K562 (cell line): ENCODE data around the gene UBQLN3. TPM values are rescaled to one million over a fixed set of nuclear protein-coding genes. Genes with fewer than 3 reads are reported as not detected.

ENCODE experiments used
- ATAC-seq: fragments of 200-7000 bp; cut with Tn5 transposase; 3 replicates; pipeline ENCODE4 v1.9.1; 2020; ENCODE audit warnings: moderate library complexity
- BruUV-seq: library from RNA; stranded (reverse); fragments of 400-500 nt; replicated peaks from 2 replicates; lab custom pipeline; 2021; lab: Mats Ljungman, UMichigan
- CTCF ChIA-PET: fragments of 300-600 bp; formaldehyde crosslinking; extraction: SDS; loops from one replicate; lab custom pipeline; 2021; ENCODE audit warnings: low intra/inter-chr PET ratio; lab: Yijun Ruan, JAX
- POLR2A ChIA-PET: fragments of 300-600, 350-650 bp; sonication (Branson Sonifier 250); formaldehyde crosslinking; extraction: SDS; loops from one replicate; lab custom pipeline; 2021; ENCODE audit warnings: antibody characterized with exemption, inconsistent platforms; lab: Yijun Ruan, JAX
- DNase-seq, 4 experiments: peaks; one replicate each; pipeline versions ENCODE4 v3.0.0 to v3.0.0-alpha.2; 2011 to 2018; ENCODE audit warnings: low spot score in 3 of 4, mixed read lengths in 3 of 4; ENCODE audit errors: extremely low read depth in 1 of 4
- FAIRE-seq: peaks from 2 replicates; lab custom pipeline; 2011; peaks lifted over from hg19 to GRCh38; lab: Jason Lieb, UNC
- H2AFZ ChIP-seq: 2 replicates; pipeline ENCODE4 v1.6.0; 2011; ENCODE audit warnings: low read depth, low read length, control low read depth, inconsistent platforms
- H3K27ac ChIP-seq: fragments of 200-600 bp; 3 replicates; pipeline ENCODE4 v1.8.0; 2011; ENCODE audit warnings: low read depth, mild to moderate bottlenecking, control low read depth, inconsistent platforms, low read length, moderate library complexity, mixed read lengths; ENCODE audit errors: extremely low read depth
- H3K27me3 ChIP-seq, 2 experiments: fragments of 300-600 bp in 1 of 2; 2 replicates in 1 of 2; 3 replicates in 1 of 2; pipeline versions ENCODE4 v1.6.0 to v1.8.0; 2011; ENCODE audit warnings: inconsistent platforms in 2 of 2, low read length in 2 of 2, mild to moderate bottlenecking in 1 of 2, mixed read lengths in 1 of 2, moderate library complexity in 1 of 2; ENCODE audit not compliant: control insufficient read depth in 2 of 2, insufficient read depth in 2 of 2
- H3K36me3 ChIP-seq: fragments of 300-600 bp; 3 replicates; pipeline ENCODE4 v1.8.0; 2011; ENCODE audit warnings: mild to moderate bottlenecking, low read length, inconsistent platforms; ENCODE audit not compliant: control insufficient read depth, insufficient read depth
- H3K4me1 ChIP-seq, 2 experiments: fragments of 200-600 bp in 1 of 2; replicated peaks in 1 of 2; 2 replicates in 1 of 2; 3 replicates in 1 of 2; pipeline versions ENCODE4 v1.5.1 to v1.8.0; 2011; ENCODE audit warnings: inconsistent platforms in 2 of 2, low read length in 2 of 2, mild to moderate bottlenecking in 1 of 2, mixed read lengths in 1 of 2, moderate library complexity in 1 of 2; ENCODE audit not compliant: control insufficient read depth in 2 of 2, insufficient read depth in 2 of 2
- H3K4me2 ChIP-seq: 2 replicates; pipeline ENCODE4 v1.6.1; 2011; ENCODE audit warnings: low read length, control low read depth, inconsistent platforms, mixed read lengths; ENCODE audit not compliant: insufficient read depth
- H3K4me3 ChIP-seq: fragments of 200-600 bp; sonication (generic), shearing (Covaris generic); 2 replicates; pipeline ENCODE4 v1.5.1; 2016; ENCODE audit warnings: control low read depth, inconsistent platforms
- H3K79me2 ChIP-seq: fragments of 200-600 bp; 3 replicates; pipeline ENCODE4 v1.8.0; 2011; ENCODE audit warnings: low read length, inconsistent platforms; ENCODE audit not compliant: control insufficient read depth, insufficient read depth
- H3K9ac ChIP-seq, 2 experiments: 2 replicates each; pipeline versions ENCODE4 v1.6.0 to v1.6.1; 2011; ENCODE audit warnings: low read depth in 2 of 2, low read length in 2 of 2, control low read depth in 1 of 2, inconsistent platforms in 1 of 2, mild to moderate bottlenecking in 1 of 2, mixed read lengths in 1 of 2; ENCODE audit not compliant: insufficient read depth in 1 of 2
- H3K9me1 ChIP-seq: one replicate; pipeline ENCODE4 v1.6.0; 2011; ENCODE audit warnings: inconsistent platforms, mild to moderate bottlenecking, low read length, moderate library complexity; ENCODE audit not compliant: control insufficient read depth, insufficient read depth
- H3K9me3 ChIP-seq: replicated peaks from 2 replicates; pipeline ENCODE4 v1.5.1; 2011; ENCODE audit warnings: low read depth, low read length, inconsistent platforms; ENCODE audit not compliant: control insufficient read depth, insufficient read depth
- H4K20me1 ChIP-seq: replicated peaks from 2 replicates; pipeline ENCODE4 v1.6.1; 2011; ENCODE audit warnings: low read length, inconsistent platforms, mixed read lengths; ENCODE audit not compliant: control insufficient read depth, insufficient read depth
- BHLHE40 ChIP-seq: IDR thresholded peaks from 2 replicates; pipeline ENCODE4 v1.6.1; 2011; ENCODE audit warnings: low read length, improper control_type of control experiment
- CEBPB ChIP-seq: fragments of 450-650 bp; IDR thresholded peaks from 2 replicates; pipeline ENCODE4 v1.6.1; 2016; ENCODE audit warnings: missing genetic modification characterization, missing compliant biosample characterization
- CTBP1 ChIP-seq: fragments of 450-650 bp; IDR thresholded peaks from 2 replicates; pipeline ENCODE4 v1.6.1; 2016; ENCODE audit warnings: borderline replicate concordance
- FOXA3 ChIP-seq, 2 experiments: fragments of 450-650 bp in 1 of 2; sonication (generic) in 1 of 2; formaldehyde crosslinking; IDR thresholded peaks in 1 of 2; conservative IDR thresholded peaks in 1 of 2; 2 replicates each; pipeline versions ENCODE4 v1.4.0 to v1.8.0; 2020 to 2022; ENCODE audit warnings: mild to moderate bottlenecking in 2 of 2, missing genetic modification reagents in 1 of 2
- MCM7 ChIP-seq, 2 experiments: fragments of 450-650 bp; IDR thresholded peaks; 2 replicates each; pipeline ENCODE4 v1.6.1; 2016 to 2018
- POLR2H ChIP-seq: IDR thresholded peaks from 2 replicates; pipeline ENCODE4 v1.6.1; 2016; ENCODE audit warnings: missing genetic modification characterization, low read depth, mild to moderate bottlenecking, control low read depth, missing compliant biosample characterization, moderate library complexity
- PRMT5 ChIP-seq: sonication (generic); formaldehyde crosslinking; IDR thresholded peaks from 2 replicates; pipeline ENCODE4 v1.5.0; 2020; ENCODE audit warnings: missing genetic modification reagents
- PURB ChIP-seq: sonication (generic); formaldehyde crosslinking; IDR thresholded peaks from 2 replicates; pipeline ENCODE4 v1.9.0; 2021; ENCODE audit warnings: low read depth, mild to moderate bottlenecking, missing genetic modification reagents
- RCOR1 ChIP-seq, 2 experiments: IDR thresholded peaks; 2 replicates each; pipeline ENCODE4 v1.6.1; 2012; ENCODE audit warnings: low read depth in 2 of 2, low read length in 2 of 2, borderline replicate concordance in 1 of 2, improper control_type of control experiment in 1 of 2
- SAP30 ChIP-seq: fragments of 200-600 bp; sonication (generic); IDR thresholded peaks from 2 replicates; pipeline ENCODE4 v1.6.1; 2012; ENCODE audit warnings: borderline replicate concordance, low read depth, mild to moderate bottlenecking, moderate library complexity, low read length, control low read depth, inconsistent platforms; ENCODE audit not compliant: insufficient read depth, poor library complexity, severe bottlenecking
- TRIM24 ChIP-seq, 2 experiments: fragments of 450-650 bp; IDR thresholded peaks; 2 replicates each; pipeline ENCODE4 v1.6.1; 2016
- ZEB2 ChIP-seq: fragments of 450-650 bp; IDR thresholded peaks from 2 replicates; pipeline ENCODE4 v1.6.1; 2016
- ZNF143 ChIP-seq: sonication (generic); formaldehyde crosslinking; IDR thresholded peaks from 2 replicates; pipeline ENCODE4 v1.9.0; 2022; ENCODE audit warnings: mild to moderate bottlenecking, missing genetic modification reagents
- WGBS: fragments of 100-300 bp; shearing (Covaris generic); methylation state at CpG from one replicate; pipeline ENCODE4 v1.1.6; 2016; ENCODE audit warnings: low coverage, mixed read lengths; ENCODE audit not compliant: insufficient coverage; ENCODE audit errors: missing lambda C conversion rate; 5-methylcytosine and 5-hydroxymethylcytosine counted together
- in situ Hi-C: fragments of 300-500 bp; cut with MboI; formaldehyde crosslinking; loops from 4 replicates; pipeline ENCODE4 v1.15.0; 2018; ENCODE audit warnings: inconsistent platforms, mixed read lengths
- intact Hi-C: fragments of 100-400 bp; cut with micrococcal nuclease; formaldehyde crosslinking; loops from 2 replicates; pipeline ENCODE4 v1.14.2; 2022
- polyA plus RNA-seq, 8 experiments: library from polyadenylated mRNA; depleted of rRNA in 4 of 8; stranded (reverse) in 5 of 8; unstranded in 3 of 8; fragments of >200 nt; fragmentation: Nextera tagmentation in 2 of 8; fragmentation: Illumina TruSeq in 1 of 8; extraction: Ambion mirVana in 2 of 8; extraction: Trizol in 1 of 8; gene quantifications; 2 replicates each; pipeline versions ENCODE4 v1.2.1 to v1.2.3, GENCODE V29; 2011 to 2014; ENCODE audit warnings: inconsistent platforms in 1 of 8, missing spikeins in 1 of 8
- total RNA-seq, 7 experiments: library from RNA; depleted of rRNA in 6 of 7; stranded (reverse); fragments of >200 nt in 6 of 7; fragmentation: Illumina TruSeq in 2 of 7; extraction: Trizol in 2 of 7; gene quantifications; 2 replicates each; pipeline versions ENCODE4 v1.2.1 to v1.2.3, GENCODE V29; 2011 to 2021; ENCODE audit warnings: low replicate concordance in 1 of 7
- TF ChIP-seq, protein P1 (sequence below): fragments of 250-450 bp; sonication (Bioruptor Pico); IDR thresholded peaks from 2 replicates; pipeline ENCODE4 v1.8.0; 2022; ENCODE audit warnings: moderate library complexity, mild to moderate bottlenecking, inconsistent platforms
- TF ChIP-seq, protein P2 (sequence below): fragments of 250-450 bp; sonication (Bioruptor Pico); IDR thresholded peaks from 2 replicates; pipeline ENCODE4 v1.8.0; 2021; ENCODE audit warnings: mild to moderate bottlenecking, moderate library complexity
- TF ChIP-seq, protein P3 (sequence below): fragments of 200-800 bp; sonication (Bioruptor generic); IDR thresholded peaks from 2 replicates; pipeline ENCODE4 v1.6.1; 2017; ENCODE audit warnings: missing genetic modification characterization, missing compliant biosample characterization
- TF ChIP-seq, protein P4 (sequence below): sonication (generic); formaldehyde crosslinking; IDR thresholded peaks from 2 replicates; pipeline ENCODE4 v1.9.0; 2022; ENCODE audit warnings: mild to moderate bottlenecking, missing genetic modification reagents

The UBQLN3 gene
- total and polyA plus RNA-seq, 9 of the 15 experiments (the other 6 are each of a cell fraction or from before 2014, with no cell fraction given), result 0.01 to 0.27 TPM; not detected in 7

DNA sequence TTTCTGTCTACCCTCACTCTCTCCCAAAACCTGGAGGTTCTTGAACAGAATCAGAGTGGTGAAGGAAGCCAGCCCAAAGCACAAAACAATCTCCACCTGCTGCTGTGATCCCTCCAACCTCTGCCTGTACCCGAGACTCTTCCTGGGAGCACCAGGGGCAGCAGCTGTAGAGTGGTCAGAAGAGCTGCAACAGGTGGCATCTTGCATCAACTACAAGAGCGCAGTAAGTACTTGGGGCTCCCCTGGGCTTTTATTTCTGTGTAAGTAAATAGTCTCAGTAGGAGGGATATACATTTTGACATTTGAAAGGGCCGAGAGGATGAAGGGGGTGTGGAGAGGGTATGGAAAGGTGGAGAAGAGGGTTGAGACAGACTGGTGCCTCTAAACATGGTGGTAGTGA lies 15.0 kb upstream of the UBQLN3 start (continued):
- TF ChIP-seq, protein P1, sequence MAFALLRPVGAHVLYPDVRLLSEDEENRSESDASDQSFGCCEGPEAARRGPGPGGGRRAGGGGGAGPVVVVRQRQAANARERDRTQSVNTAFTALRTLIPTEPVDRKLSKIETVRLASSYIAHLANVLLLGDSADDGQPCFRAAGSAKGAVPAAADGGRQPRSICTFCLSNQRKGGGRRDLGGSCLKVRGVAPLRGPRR (CRISPR knock-in tag), result no peak

DNA sequence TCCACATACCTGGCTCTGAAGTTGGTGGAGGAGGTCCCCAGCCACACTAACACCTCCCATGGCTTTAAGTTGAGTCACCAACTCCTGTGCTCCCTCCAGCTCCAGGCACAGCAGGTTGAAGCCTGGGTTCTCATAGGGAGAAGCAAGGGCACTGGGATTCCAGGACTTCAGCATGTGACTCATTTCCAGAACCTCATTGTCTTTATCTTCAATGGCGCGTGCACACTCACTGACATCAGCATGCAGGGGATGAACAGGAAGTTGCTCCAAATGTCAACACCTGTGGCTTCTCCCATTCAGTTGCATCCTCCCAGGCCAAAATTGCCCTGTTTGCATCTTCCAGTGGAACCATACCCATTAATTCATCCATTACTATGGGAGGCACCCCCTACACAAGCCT lies 12.6 kb upstream of the UBQLN3 start:
- 0 out of 3 replicates have a peak, but pooled peaks have one; percentile 27 for ATAC-seq
- Histone ChIP-seq H3K4me1 (no peaks in the 10 kb centered on the region; a peak in 1 of 5 replicates), H3K9me1 (no peaks in the 10 kb centered on the region), H2AFZ (no peak overlapping the region), H3K79me2 (no peaks in the 10 kb centered on the region), H3K9ac (no peak overlapping the region), H4K20me1 (no peaks in the 10 kb centered on the region), H3K36me3 (no peaks in the 10 kb centered on the region), H3K9me3 (no peaks in the 10 kb centered on the region), H3K4me3 (no peak overlapping the region), H3K27me3 (peaks cover 0 to 2% of the 10 kb centered on the region in 2 experiments; a peak in 1 of 5 replicates), H3K4me2 (no peak overlapping the region), H3K27ac (no peak overlapping the region)
- ChIA-PET POLR2A (interaction anchor here (0.6 to 11.8 kb wide), 3 partner anchors 13 to 533 kb away, joined by 3 to 123 read pairs (median 3); no protein-coding TSS in a partner anchor), CTCF (no interaction called here)
- DNase-seq, result no peak
- WGBS, result 6% methylated on average over 2 of the region's 2 CpGs
- intact Hi-C loops, result no loop called here
- FAIRE-seq, result no peak
- BruUV-seq, result no TSS peak
- in situ Hi-C loops, result no loop called here
- TF ChIP-seq CTBP1, result peak; percentile 84
- TF ChIP-seq PRMT5 (CRISPR knock-in tag), result no peak
- TF ChIP-seq ZNF143 (CRISPR knock-in tag), result no peak
- TF ChIP-seq BHLHE40, result peak; percentile 83
- TF ChIP-seq, protein P2, sequence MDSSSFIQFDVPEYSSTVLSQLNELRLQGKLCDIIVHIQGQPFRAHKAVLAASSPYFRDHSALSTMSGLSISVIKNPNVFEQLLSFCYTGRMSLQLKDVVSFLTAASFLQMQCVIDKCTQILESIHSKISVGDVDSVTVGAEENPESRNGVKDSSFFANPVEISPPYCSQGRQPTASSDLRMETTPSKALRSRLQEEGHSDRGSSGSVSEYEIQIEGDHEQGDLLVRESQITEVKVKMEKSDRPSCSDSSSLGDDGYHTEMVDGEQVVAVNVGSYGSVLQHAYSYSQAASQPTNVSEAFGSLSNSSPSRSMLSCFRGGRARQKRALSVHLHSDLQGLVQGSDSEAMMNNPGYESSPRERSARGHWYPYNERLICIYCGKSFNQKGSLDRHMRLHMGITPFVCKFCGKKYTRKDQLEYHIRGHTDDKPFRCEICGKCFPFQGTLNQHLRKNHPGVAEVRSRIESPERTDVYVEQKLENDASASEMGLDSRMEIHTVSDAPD, result no peak
- peak; percentile 76; the same call in 1 of the 2 replicates for TF ChIP-seq ZEB2
- TF ChIP-seq SAP30, result no peak
- TF ChIP-seq TRIM24 (IDR thresholded peaks at IDR 0.05), result 0 out of 4 replicates have a peak, but pooled peaks of 1 of the 2 experiments have one; percentile 23
- TF ChIP-seq CEBPB (tag), result no peak
- no peak for TF ChIP-seq RCOR1 (IDR thresholded peaks at IDR 0.05; ENCODE audit: borderline replicate concordance in 1 of 2, low read depth in 2 of 2, low read length in 2 of 2)
- TF ChIP-seq MCM7 (IDR thresholded peaks at IDR 0.05), result no peak
- TF ChIP-seq, protein P3, sequence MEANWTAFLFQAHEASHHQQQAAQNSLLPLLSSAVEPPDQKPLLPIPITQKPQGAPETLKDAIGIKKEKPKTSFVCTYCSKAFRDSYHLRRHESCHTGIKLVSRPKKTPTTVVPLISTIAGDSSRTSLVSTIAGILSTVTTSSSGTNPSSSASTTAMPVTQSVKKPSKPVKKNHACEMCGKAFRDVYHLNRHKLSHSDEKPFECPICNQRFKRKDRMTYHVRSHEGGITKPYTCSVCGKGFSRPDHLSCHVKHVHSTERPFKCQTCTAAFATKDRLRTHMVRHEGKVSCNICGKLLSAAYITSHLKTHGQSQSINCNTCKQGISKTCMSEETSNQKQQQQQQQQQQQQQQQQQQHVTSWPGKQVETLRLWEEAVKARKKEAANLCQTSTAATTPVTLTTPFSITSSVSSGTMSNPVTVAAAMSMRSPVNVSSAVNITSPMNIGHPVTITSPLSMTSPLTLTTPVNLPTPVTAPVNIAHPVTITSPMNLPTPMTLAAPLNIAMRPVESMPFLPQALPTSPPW (CRISPR knock-in tag), result no peak
- TF ChIP-seq, protein P4, sequence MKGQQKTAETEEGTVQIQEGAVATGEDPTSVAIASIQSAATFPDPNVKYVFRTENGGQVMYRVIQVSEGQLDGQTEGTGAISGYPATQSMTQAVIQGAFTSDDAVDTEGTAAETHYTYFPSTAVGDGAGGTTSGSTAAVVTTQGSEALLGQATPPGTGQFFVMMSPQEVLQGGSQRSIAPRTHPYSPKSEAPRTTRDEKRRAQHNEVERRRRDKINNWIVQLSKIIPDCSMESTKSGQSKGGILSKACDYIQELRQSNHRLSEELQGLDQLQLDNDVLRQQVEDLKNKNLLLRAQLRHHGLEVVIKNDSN, result peak; percentile 34; the same call in 1 of the 2 replicates
- TF ChIP-seq PURB (CRISPR knock-in tag), result no peak
- no peak for TF ChIP-seq POLR2H
- TF ChIP-seq FOXA3 (CRISPR knock-in tag; conservative IDR thresholded peaks at IDR 0.05 in 1 of 2, IDR thresholded peaks at IDR 0.05 in 1 of 2), result peak; percentile 42 to 49; a peak in 2 of 4 replicates
